Activated T-helper 1 cell treated with Interleukin-2 at 50 U/mL for 16 hours (primary cell): ENCODE data around the gene PIH1D1.

Source experiments
- DNase-seq: peaks from one replicate; pipeline ENCODE4 v3.0.0-alpha.2; 2020; ENCODE audit warnings: low read depth

Gene PIH1D1

GRCh38 chr19:49419173-49419572 is 32.4 kb downstream of the PIH1D1 start:
- no peak for DNase-seq

GRCh38 chr19:49418511-49418910 is 33.1 kb downstream of the PIH1D1 start:
- DNase-seq = no peak

- DNase-seq = no peak
Measured at GRCh38 chr19:49417088-49417487, 34.5 kb downstream of the PIH1D1 start.

GRCh38 chr19:49415810-49416200 is 35.8 kb downstream of the PIH1D1 start:
- no peak for DNase-seq

GRCh38 chr19:49415102-49415809 is 36.4 kb downstream of the PIH1D1 start:
- no peak for DNase-seq

GRCh38 chr19:49414256-49414655 is 37.4 kb downstream of the PIH1D1 start:
- no peak for DNase-seq

GRCh38 chr19:49413348-49413747 is 38.3 kb downstream of the PIH1D1 start:
- DNase-seq = no peak

GRCh38 chr19:49411681-49412326 is 39.8 kb downstream of the PIH1D1 start:
- no peak for DNase-seq

GRCh38 chr19:49409441-49410029 is 42.1 kb downstream of the PIH1D1 start:
- DNase-seq = no peak

- no peak for DNase-seq
Measured at GRCh38 chr19:49408816-49409440, 42.7 kb downstream of the PIH1D1 start.

GRCh38 chr19:49407482-49408015 is 44.1 kb downstream of the PIH1D1 start:
- DNase-seq = no peak

GRCh38 chr19:49407079-49407478 is 44.5 kb downstream of the PIH1D1 start:
- DNase-seq = no peak

GRCh38 chr19:49403404-49404187 is 48.0 kb downstream of the PIH1D1 start:
- no peak for DNase-seq

GRCh38 chr19:49400029-49400428 is 51.6 kb downstream of the PIH1D1 start:
- no peak for DNase-seq

GRCh38 chr19:49398931-49399330 is 52.7 kb downstream of the PIH1D1 start:
- DNase-seq = no peak

- DNase-seq = no peak
Measured at GRCh38 chr19:49398001-49398615, 53.5 kb downstream of the PIH1D1 start.

- no peak for DNase-seq
Measured at GRCh38 chr19:49396738-49397505, 54.7 kb downstream of the PIH1D1 start.
